ENCODE measurements around the gene AMN.

GRCh38 chr14:102932484-102933248, 10.2 kb downstream of the AMN start:
- TF ChIP-seq CTCF (IDR thresholded peaks at IDR 0.05), result no peak
- no peak for TF ChIP-seq POLR2A (IDR thresholded peaks at IDR 0.05)
- TF ChIP-seq EP300 (IDR thresholded peaks at IDR 0.05), result no peak

All from ovary (tissue), 3 donors.